Measurements from ENCODE around the gene CHURC1.

GRCh38 chr14:64974563-64974962, 60.3 kb downstream of the CHURC1 start:
- TF ChIP-seq CTCF (conservative IDR thresholded peaks at IDR 0.05; ENCODE audit: low read length): no peak
- TF ChIP-seq EZH2phosphoT487 (IDR thresholded peaks at IDR 0.05; ENCODE audit: borderline replicate concordance, low read depth, low read length): no peak

All from OCI-LY7 (cell line).